GM10266 (cell line): ENCODE results near the gene SCMH1.
"Not testable (repeated sequence)": the region's sequence is repeated elsewhere in the genome, so short reads cannot be mapped to it uniquely, and the experiment has no call there.

Experiments
- DNase-seq: peaks from one replicate; pipeline ENCODE4 v3.0.0; 2012; ENCODE audit errors: extremely low spot score
- TF ChIP-seq, protein P1 (sequence below): IDR thresholded peaks from 2 replicates; pipeline ENCODE4 v1.5.1; 2012; ENCODE audit warnings: mild to moderate bottlenecking, low read depth; ENCODE audit not compliant: control insufficient read depth, insufficient read depth; ENCODE audit errors: missing control alignments

Gene SCMH1

DNA sequence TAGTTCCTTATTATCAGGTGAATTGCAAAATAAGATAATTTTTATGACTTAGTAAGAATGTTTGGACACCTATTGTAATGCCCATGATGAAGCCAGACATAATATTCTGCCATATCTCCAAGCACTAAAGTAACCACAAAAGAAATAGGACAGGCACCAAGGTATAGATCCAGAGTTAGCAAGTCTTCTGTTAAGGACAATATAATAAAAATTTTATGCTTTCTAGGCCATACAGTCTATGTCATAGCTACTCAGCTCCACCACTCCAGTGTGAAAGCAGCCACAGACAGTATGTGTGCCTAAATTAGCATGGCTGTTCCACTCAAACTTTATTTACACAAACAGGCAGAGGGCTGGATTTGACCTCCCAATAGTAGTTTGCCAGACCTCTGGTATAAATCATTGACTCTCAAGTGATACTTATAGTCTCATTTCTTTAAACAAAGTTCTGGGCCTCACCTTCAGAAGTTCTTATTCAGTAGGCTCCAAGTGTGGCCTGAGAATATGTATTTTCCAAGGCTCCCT, 88.3 kb downstream of the SCMH1 start:
- TF ChIP-seq, protein P1, sequence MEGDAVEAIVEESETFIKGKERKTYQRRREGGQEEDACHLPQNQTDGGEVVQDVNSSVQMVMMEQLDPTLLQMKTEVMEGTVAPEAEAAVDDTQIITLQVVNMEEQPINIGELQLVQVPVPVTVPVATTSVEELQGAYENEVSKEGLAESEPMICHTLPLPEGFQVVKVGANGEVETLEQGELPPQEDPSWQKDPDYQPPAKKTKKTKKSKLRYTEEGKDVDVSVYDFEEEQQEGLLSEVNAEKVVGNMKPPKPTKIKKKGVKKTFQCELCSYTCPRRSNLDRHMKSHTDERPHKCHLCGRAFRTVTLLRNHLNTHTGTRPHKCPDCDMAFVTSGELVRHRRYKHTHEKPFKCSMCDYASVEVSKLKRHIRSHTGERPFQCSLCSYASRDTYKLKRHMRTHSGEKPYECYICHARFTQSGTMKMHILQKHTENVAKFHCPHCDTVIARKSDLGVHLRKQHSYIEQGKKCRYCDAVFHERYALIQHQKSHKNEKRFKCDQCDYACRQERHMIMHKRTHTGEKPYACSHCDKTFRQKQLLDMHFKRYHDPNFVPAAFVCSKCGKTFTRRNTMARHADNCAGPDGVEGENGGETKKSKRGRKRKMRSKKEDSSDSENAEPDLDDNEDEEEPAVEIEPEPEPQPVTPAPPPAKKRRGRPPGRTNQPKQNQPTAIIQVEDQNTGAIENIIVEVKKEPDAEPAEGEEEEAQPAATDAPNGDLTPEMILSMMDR = no peak
- DNase-seq = no peak

DNA sequence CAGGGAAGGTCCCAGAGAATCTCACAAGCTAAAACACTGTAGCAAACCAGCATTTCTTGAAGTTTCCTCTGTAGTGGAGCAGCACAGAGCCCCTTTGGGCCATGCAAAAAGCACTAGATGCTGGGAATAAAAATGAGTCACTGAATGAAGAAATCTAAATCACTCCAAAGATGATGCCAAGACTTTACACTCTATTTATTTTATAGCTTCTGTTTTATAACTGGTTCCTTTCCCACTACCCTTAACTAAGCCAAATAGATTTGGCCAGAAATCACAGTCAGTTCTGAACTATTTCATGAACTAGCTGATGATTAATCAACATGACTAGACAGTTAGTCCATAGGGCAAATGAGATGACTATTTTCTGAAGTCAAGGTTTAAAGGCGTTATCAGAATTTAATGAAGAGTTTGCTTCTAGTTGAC, 89.5 kb downstream of the SCMH1 start:
- TF ChIP-seq, protein P1 = no peak
- no peak for DNase-seq

DNA sequence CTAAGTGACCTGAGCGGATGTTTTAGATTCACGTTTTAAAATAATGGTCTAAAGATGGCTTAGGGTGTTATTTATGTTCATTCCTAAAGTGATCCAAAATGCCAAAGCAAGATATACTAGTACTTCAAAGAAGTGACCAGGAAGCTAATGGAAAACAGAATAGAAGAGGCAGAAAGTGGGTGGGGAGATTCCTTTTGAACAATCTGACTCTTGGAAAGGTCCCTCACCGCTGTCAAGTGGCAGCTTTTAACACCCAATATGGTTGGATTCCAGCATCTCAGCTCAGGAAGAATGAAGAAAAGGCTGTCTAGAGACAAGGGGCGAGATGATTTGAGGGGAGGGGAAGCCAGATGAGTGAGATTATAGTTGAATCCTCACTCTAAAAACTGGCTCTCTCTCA, 90.3 kb downstream of the SCMH1 start:
- TF ChIP-seq, protein P1 = no peak
- no peak for DNase-seq

DNA sequence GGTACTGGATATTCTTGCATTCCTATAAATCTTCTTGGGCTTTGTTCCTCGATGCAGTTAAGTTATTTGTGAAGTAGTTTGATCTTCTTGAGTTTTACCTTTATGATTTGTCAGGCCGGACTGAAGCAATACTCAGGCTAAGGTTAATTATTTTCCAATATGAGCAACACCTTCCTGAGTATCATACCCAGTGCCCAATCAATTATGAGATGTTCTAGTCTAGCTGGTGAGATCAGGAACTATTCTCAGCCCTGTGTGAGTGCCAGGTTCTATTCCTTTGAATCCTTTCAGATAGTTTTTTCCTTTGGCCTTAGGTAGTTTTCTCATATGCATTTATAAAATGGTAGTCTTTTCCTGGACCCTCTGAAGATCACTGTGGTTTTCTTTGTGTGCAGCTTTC, 92.5 kb downstream of the SCMH1 start:
- no peak for DNase-seq
- TF ChIP-seq, protein P1 = no peak

DNA sequence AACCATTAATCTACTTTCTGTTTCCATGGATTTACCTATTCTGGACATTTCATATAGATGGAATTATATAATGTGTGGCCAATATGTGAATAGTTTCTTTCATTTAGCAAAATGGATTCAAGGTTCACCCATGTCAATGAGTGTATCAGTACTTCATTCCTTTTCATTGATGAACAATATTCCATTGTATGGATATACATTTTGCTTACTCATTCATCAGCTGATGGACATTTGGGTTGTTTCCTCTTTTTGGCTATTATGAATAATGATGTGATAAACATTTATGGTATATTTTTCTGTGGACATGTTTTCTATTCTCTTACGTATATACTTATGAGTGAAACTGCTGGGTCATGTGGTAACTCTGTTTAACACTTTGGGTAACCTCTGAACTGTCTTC, 97.8 kb downstream of the SCMH1 start:
- no peak for DNase-seq
- TF ChIP-seq, protein P1 = no peak

DNA sequence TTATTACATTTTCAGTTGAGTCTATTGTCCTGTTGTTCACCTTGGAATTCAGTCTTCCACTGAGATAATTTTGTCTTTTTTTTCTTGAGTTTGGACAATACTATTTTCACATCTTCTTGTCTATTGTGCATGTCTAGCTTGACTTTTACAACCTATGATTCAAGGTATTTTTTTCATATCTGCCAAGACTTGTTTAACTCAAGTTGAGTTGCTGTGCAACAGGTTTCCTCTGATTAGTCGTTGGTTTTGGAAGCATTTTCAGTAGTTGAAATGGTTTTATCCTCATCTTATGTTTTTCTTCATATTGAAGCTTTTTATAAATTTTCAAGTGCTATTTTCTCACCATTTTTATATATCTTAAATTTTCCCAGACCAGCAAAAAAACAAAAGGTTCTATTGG, 103.6 kb downstream of the SCMH1 start:
- TF ChIP-seq, protein P1 = no peak
- no peak for DNase-seq

DNA sequence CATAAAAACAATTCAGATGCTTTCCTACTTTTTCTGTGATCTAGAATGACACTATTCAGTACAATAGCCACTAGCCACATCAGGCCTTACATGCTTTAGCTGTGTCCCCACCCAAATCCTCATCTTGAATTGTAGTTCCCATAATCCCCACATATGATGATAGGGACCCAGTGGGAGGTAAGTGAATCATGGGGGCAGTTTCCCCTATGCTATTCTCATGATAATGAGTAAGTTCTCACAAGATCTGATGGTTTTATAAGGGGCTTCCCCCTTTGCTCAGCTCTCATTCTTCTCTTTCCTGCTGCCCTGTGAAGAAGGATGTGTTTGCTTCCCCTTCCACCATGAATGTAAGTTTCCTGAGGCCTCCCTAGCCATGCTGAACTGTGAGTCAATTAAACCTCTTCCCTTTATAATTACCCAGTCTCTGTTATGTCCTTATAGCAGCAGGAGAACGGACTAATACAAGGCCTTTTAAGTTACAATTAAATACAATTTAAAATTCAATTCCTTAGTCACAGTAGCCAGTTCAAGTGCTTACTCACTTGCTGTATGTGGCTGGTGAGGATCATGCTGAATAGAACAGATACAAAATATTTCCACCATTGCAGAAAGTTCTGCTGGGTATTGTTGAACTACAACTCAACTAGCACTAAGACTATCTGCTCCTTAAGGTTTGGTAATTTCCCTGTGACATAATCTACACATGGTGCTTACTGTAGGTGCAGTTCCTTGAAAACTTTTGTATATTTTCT, 106.7 kb downstream of the SCMH1 start:
- TF ChIP-seq, protein P1 = no peak

DNA sequence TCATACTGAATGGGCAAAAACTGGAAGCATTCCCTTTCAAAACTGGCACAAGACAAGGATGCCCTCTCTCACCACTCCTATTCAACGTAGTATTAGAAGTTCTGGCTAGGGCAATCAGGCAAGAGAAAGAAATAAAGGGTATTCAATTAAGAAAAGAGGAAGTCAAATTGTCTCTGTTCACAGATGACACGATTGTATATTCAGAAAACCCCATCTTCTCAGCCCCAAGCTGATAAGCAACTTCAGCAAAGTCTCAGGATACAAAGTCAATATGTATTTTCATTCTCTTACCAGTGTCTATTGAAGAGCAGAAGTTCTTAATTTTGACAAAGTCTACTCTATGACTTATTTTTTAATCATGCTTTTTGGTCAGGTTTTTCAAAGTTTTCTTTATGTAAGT, 107.8 kb downstream of the SCMH1 start:
- not testable (repeated sequence) for DNase-seq

More for the DNA sequence above, 106.7 kb downstream of the SCMH1 start:
- no peak for DNase-seq
